PC-3 (cell line): ENCODE data around the gene NDEL1. TPM values are rescaled to one million over a fixed set of nuclear protein-coding genes. Genes with fewer than 3 reads are reported as not detected.

ENCODE experiments used
- ATAC-seq: fragments of 200-7000 bp; cut with Tn5 transposase; 2 replicates; pipeline ENCODE4 v1.9.1; 2020; ENCODE audit warnings: mild to moderate bottlenecking, moderate library complexity
- BruUV-seq: library from RNA; stranded (reverse); fragments of 400-500 nt; replicated peaks from 2 replicates; lab custom pipeline; 2021; lab: Mats Ljungman, UMichigan
- CTCF ChIA-PET: fragments of 300-600 bp; sonication (Branson Sonifier 250); formaldehyde crosslinking; loops from one replicate; lab custom pipeline; 2022; ENCODE audit warnings: antibody characterized with exemption; lab: Charles Lee
- POLR2A ChIA-PET: fragments of 300-600 bp; sonication (Branson Sonifier 250); formaldehyde crosslinking; loops from one replicate; lab custom pipeline; 2022; ENCODE audit warnings: antibody characterized with exemption; ENCODE audit not compliant: unreplicated experiment; lab: Charles Lee
- DNase-seq: peaks from one replicate; pipeline ENCODE4 v3.0.0-alpha.2; 2015
- H2AFZ ChIP-seq: fragments of 300-600 bp; sonication (generic); 2 replicates; pipeline ENCODE4 v1.6.0; 2016; ENCODE audit warnings: antibody characterized with exemption, low read length
- H3F3A ChIP-seq: fragments of 300-600 bp; sonication (generic); one replicate; pipeline ENCODE4 v1.6.0; 2017; ENCODE audit warnings: antibody characterized with exemption, low read length, control low read depth, mild to moderate bottlenecking; ENCODE audit not compliant: unreplicated experiment
- H3K27ac ChIP-seq: fragments of 300-600 bp; sonication (generic); 2 replicates; pipeline ENCODE4 v1.5.1; 2016; ENCODE audit warnings: mild to moderate bottlenecking, low read length
- H3K27me3 ChIP-seq: fragments of 300-600 bp; sonication (generic); 2 replicates; pipeline ENCODE4 v1.6.1; 2016; ENCODE audit warnings: low read length, mixed read lengths
- H3K36me3 ChIP-seq: fragments of 300-600 bp; sonication (generic); 2 replicates; pipeline ENCODE4 v1.6.1; 2016; ENCODE audit warnings: low read depth, mixed run types, low read length, mixed read lengths
- H3K4me1 ChIP-seq: fragments of 300-600 bp; sonication (generic); 2 replicates; pipeline ENCODE4 v1.5.1; 2016; ENCODE audit warnings: low read length; ENCODE audit not compliant: insufficient read depth
- H3K4me2 ChIP-seq: fragments of 300-600 bp; sonication (generic); 2 replicates; pipeline ENCODE4 v1.6.0; 2016; ENCODE audit warnings: low read length
- H3K4me3 ChIP-seq: fragments of 300-600 bp; sonication (generic); 2 replicates; pipeline ENCODE4 v1.5.1; 2016; ENCODE audit warnings: mild to moderate bottlenecking, low read length, mixed read lengths
- H3K79me2 ChIP-seq: fragments of 300-600 bp; sonication (generic); 2 replicates; pipeline ENCODE4 v1.6.1; 2017; ENCODE audit warnings: low read length, mixed read lengths
- H3K9ac ChIP-seq: fragments of 300-600 bp; sonication (generic); 2 replicates; pipeline ENCODE4 v1.6.0; 2016; ENCODE audit warnings: mild to moderate bottlenecking, low read length
- H3K9me2 ChIP-seq: fragments of 300-600 bp; sonication (generic); replicated peaks from 2 replicates; pipeline ENCODE4 v1.6.1; 2016; ENCODE audit warnings: mixed run types, low read length, mixed read lengths
- H3K9me3 ChIP-seq: fragments of 300-600 bp; sonication (generic); 2 replicates; pipeline ENCODE4 v1.6.1; 2016; ENCODE audit warnings: low read length, mixed read lengths
- H4K20me1 ChIP-seq: fragments of 300-600 bp; sonication (generic); 2 replicates; pipeline ENCODE4 v1.6.1; 2016; ENCODE audit warnings: low read length, mixed read lengths
- CTCF ChIP-seq: fragments of 300-600 bp; sonication (generic); conservative IDR thresholded peaks from 2 replicates; pipeline ENCODE4 v1.5.1; 2017; ENCODE audit warnings: antibody characterized with exemption, low read depth, mild to moderate bottlenecking, low read length
- EZH2 ChIP-seq: fragments of 300-600 bp; sonication (generic); IDR thresholded peaks from one replicate; pipeline ENCODE4 v1.6.1; 2017; ENCODE audit warnings: antibody characterized with exemption, mild to moderate bottlenecking, low read length; ENCODE audit not compliant: unreplicated experiment
- EZH2phosphoT487 ChIP-seq: fragments of 300-600 bp; sonication (generic); IDR thresholded peaks from 2 replicates; pipeline ENCODE4 v1.6.1; 2018; ENCODE audit warnings: mild to moderate bottlenecking, antibody characterized with exemption, low read length, borderline replicate concordance
- intact Hi-C: fragments of 100-400 bp; cut with micrococcal nuclease; formaldehyde crosslinking; loops from 2 replicates; pipeline ENCODE4 v1.9.0; 2023
- total RNA-seq: library from RNA; depleted of rRNA; stranded (reverse); fragments of >200 nt; gene quantifications from 2 replicates; pipeline ENCODE4 v1.2.3, GENCODE V29; 2014; rRNA removed

Gene NDEL1
- total RNA-seq, 1 experiment from 2014 or later, result 32.7 TPM

GRCh38 chr17:8514801-8515200 is 79.1 kb downstream of the NDEL1 start:
- Histone ChIP-seq H3K4me3 (no peak overlapping the region), H3K9me2 (no peaks in the 10 kb centered on the region), H3K79me2 (no peaks in the 10 kb centered on the region), H3K9me3 (no peaks in the 10 kb centered on the region), H3K9ac (no peak overlapping the region), H3F3A (no peaks in the 10 kb centered on the region), H2AFZ (no peak overlapping the region), H3K4me1 (no peaks in the 10 kb centered on the region), H3K36me3 (peaks cover 7% of the 10 kb centered on the region; the same call in 1 of the 2 replicates), H3K4me2 (no peak overlapping the region), H3K27me3 (no peaks in the 10 kb centered on the region), H4K20me1 (no peaks in the 10 kb centered on the region), H3K27ac (no peak overlapping the region)
- POLR2A ChIA-PET, result no interaction called here
- ATAC-seq, result no peak
- CTCF ChIA-PET, result interaction anchor here (0.7 kb wide), 1 partner anchor 31 kb away, joined by 13 read pairs; no protein-coding TSS in a partner anchor
- BruUV-seq, result no TSS peak
- TF ChIP-seq CTCF, result no peak
- no peak for TF ChIP-seq EZH2phosphoT487
- TF ChIP-seq EZH2, result no peak
- intact Hi-C loops, result no loop called here
- DNase-seq, result no peak

Other genes starting within 250 kb of the NDEL1 start
- gene BORCS6, start 245.7 kb upstream of the NDEL1 start, total RNA-seq, result 5.9 and 7.3 TPM in 2 replicates
- gene AURKB, start 225.3 kb upstream of the NDEL1 start, total RNA-seq, result 72.3 and 82.9 TPM in 2 replicates
- gene CTC1, start 187.8 kb upstream of the NDEL1 start, total RNA-seq, result 7.8 and 8.4 TPM in 2 replicates
- 29.0 and 59.6 TPM in 2 replicates for gene PFAS, start 186.6 kb upstream of the NDEL1 start, total RNA-seq
- 18.0 and 22.8 TPM in 2 replicates for gene RANGRF, start 147.2 kb upstream of the NDEL1 start, total RNA-seq
- gene SLC25A35, start 140.5 kb upstream of the NDEL1 start, total RNA-seq, result 1.6 and 2.3 TPM in 2 replicates
- gene ARHGEF15, start 125.6 kb upstream of the NDEL1 start, total RNA-seq, result not detected in 2 replicates
- not detected in 2 replicates for gene ODF4, start 96.0 kb upstream of the NDEL1 start, total RNA-seq
- gene RPL26, start 52.7 kb upstream of the NDEL1 start, total RNA-seq, result 1,030 and 1,369 TPM in 2 replicates
- 0.07 TPM in 1 of 2 replicates, not detected in the other for gene RNF222, start 38.1 kb upstream of the NDEL1 start, total RNA-seq
- 32.7 and 44.6 TPM in 2 replicates for gene MYH10, start 194.8 kb downstream of the NDEL1 start, total RNA-seq